Erythroblast (primary cell): ENCODE results near the gene CLASP1.
"Not testable (repeated sequence)": the region's sequence is repeated elsewhere in the genome, so short reads cannot be mapped to it uniquely, and the experiment has no call there.

ENCODE experiments used
- GATA1 ChIP-seq: IDR thresholded peaks from 2 replicates; pipeline ENCODE4 v1.6.1; 2011; ENCODE audit warnings: low read depth, mild to moderate bottlenecking, control low read depth, low read length, moderate library complexity
- POLR2A ChIP-seq: IDR thresholded peaks from 2 replicates; pipeline ENCODE4 v1.6.1; 2011; ENCODE audit warnings: mild to moderate bottlenecking, low read length

DNA sequence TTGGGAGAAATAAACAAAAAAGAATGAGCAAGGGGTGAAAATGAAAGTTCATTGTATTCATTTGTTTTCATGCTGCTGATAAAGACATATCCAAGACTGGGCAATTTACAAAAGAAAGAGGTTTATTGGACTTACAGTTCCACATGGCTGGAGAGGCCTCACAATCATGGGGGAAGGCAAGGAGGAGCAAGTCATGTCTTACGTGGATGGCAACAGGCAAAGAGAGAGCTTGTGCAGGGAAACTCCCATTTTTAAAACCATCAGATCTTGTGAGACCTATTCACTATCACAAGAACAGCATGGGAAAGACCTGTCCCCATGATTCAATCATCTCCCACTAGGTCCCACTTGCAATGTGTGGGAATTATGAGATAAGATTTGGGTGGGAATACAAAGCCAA is 85.5 kb downstream of the CLASP1 start:
- not testable (repeated sequence) for TF ChIP-seq POLR2A, GATA1
